Stimulated activated CD4-positive, alpha-beta T cell treated with anti-CD3 and anti-CD28 coated beads, Interleukin-4, amount 100 ng/mL, for 4 hours (primary cell): ENCODE measurements around the gene SETD6.
"Not testable (repeated sequence)": the region's sequence is repeated elsewhere in the genome, so short reads cannot be mapped to it uniquely, and the experiment has no call there.

Experiments used
- DNase-seq, 2 experiments: peaks; one replicate each; pipeline ENCODE4 v3.0.0-alpha.2; 2020

Gene SETD6

DNA sequence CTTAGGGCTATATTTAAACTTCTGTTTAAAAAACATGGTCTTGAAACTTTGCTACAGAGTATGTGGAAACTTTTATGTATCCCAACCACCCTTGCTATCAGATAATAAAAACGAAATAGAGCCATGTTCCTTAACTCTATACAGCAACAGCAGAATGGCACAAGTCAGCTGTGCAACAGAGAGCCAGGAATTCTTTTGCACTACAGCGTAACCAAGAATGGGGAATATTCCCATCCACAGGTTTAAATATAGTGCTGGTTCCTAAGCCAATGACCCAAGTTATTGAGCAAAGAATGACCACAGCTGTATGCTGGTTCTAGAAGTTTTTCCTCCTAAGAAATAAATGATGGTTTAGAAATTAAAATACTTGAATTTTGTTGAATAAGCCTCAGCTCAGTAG lies 33.1 kb downstream of the SETD6 start:
- no peak for DNase-seq

DNA sequence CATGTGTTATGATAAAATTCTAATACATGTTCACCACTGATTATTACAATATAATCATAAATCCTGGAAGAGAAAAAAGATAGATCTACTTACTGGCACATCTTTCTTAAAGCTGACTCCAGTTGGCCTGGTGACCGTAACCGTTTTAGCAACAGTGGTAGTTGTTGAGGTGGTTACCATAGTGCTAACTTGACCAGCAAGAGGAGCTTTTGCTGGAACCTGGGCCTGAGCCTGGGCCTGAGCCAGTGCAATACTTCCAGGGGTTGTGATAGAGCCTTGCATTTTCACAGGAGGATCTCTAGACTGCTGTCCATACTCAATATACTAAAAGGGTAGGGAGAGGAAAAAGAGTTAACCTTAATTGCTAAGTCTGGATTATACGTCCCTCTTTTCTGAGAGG lies 36.2 kb downstream of the SETD6 start:
- DNase-seq = no peak

DNA sequence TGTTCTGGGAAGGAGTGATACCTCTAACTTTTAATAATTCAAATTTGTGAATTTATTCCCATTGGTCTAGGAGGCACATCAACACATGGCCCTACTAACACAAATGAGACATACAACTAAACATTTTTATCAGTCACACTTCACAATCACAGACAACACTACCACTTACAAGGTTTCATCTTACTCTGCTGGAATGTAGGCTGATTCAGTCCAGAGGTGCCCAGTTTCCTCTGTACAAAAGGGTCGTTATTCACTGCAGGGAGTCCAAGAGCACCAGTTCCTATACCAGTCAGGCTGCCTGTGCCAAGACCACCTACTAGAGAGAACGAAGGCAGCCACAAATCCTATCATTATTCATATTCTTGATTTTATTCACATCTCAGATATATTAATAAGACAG lies 41.4 kb downstream of the SETD6 start:
- DNase-seq = no peak

DNA sequence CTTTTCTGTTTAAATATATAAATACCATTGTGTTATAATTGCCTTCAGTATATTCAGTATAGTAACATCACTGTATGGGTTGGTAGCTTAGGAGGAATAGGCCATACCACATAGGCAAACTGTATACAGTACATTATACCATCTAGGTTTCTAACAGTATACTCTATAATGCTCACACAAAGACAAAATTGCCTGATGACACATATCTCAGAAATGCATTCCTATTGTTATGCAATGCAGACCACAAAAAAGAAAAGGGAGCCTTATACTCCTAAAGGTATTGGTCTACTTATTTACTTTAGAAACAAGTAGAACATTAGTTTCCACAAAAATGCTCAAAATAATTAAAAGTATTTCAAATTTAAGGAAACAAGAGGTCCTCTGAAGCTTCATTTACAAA lies 47.9 kb downstream of the SETD6 start:
- DNase-seq = no peak

DNA sequence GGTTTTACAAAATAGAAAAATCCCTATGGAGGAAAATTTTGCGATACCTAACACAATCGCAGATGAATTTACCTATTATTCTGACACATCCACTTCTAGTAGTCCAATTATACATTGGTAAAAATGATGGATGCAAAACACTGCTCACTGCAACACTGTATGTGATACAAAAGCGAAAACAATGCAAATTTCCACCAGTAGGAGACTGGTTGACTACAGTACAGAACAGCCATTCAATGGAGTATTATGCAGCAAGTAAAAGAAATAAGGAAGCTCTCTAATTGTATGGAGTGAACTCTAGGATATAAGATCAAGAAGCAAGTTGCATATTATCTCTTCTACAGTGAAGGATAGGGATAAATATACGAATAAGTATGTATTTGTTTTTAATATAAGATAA lies 48.5 kb downstream of the SETD6 start:
- no peak for DNase-seq

DNA sequence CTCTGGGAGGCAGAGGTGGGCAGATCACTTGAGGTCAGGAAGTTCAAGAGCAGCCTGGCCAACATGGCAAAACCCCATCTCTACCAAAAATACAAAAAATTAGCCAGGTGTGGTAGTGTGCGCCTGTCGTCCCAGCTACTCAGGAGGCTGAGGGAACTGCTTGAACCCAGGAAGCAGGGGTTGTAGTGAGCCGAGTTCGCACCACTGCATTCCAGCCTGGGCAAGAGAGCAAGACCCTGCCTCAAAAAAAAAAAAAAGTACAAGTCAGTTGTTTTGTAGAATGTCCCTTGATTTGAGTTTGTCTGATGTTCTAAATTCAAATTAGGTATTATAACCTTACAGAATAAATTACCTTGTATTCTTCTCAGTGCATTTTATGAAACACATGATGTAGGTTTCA lies 50.4 kb downstream of the SETD6 start:
- not testable (repeated sequence) for DNase-seq
